ENCODE data around the gene RPE.

- TF ChIP-seq CTCF (IDR thresholded peaks at IDR 0.05), result no peak
- TF ChIP-seq POLR2A (IDR thresholded peaks at IDR 0.05), result no peak
These were observed 16.6 kb upstream of the RPE start for GRCh38 chr2:209985874-209986273.
